ENCODE data around the gene GPC2.
A peak's percentile ranks its signal among the peaks of the same experiment; 100 is the strongest.

Gene GPC2

GRCh38 chr7:100166970-100167911, 9.9 kb downstream of the GPC2 start:
- Histone ChIP-seq H3K27me3 (ENCODE audit: control insufficient read depth, insufficient read depth, low read length) (no peaks in the 10 kb centered on the region), H3K4me2 (ENCODE audit: low read length) (peak overlapping the region; percentile 78), H3K4me3 (ENCODE audit: low read length) (peak overlapping the region; percentile 65), H3K4me1 (ENCODE audit: control insufficient read depth, insufficient read depth, low read length) (peaks cover 18% of the 10 kb centered on the region), H3K36me3 (ENCODE audit: insufficient read depth, low read length) (no peaks in the 10 kb centered on the region), H3K9me3 (replicated peaks; ENCODE audit: low read length) (no peaks in the 10 kb centered on the region), H3K9ac (ENCODE audit: low read depth, low read length) (peak overlapping the region; percentile 70)

- Histone ChIP-seq H3K4me1 (ENCODE audit: control insufficient read depth, insufficient read depth, low read length) (peaks cover 18% of the 10 kb centered on the region), H3K27me3 (ENCODE audit: control insufficient read depth, insufficient read depth, low read length) (no peaks in the 10 kb centered on the region), H3K4me2 (ENCODE audit: low read length) (no peak overlapping the region), H3K9ac (ENCODE audit: low read depth, low read length) (no peak overlapping the region), H3K9me3 (replicated peaks; ENCODE audit: low read length) (no peaks in the 10 kb centered on the region), H3K36me3 (ENCODE audit: insufficient read depth, low read length) (no peaks in the 10 kb centered on the region), H3K4me3 (ENCODE audit: low read length) (no peak overlapping the region)
These were observed 10.8 kb downstream of the GPC2 start for GRCh38 chr7:100166317-100166940.

GRCh38 chr7:100163871-100164270, 13.3 kb downstream of the GPC2 start:
- no peak overlapping the region for H3K4me3 ChIP-seq (ENCODE audit: low read length)
- H3K4me1 ChIP-seq (ENCODE audit: control insufficient read depth, insufficient read depth, low read length) = peaks cover 18% of the 10 kb centered on the region
- no peaks in the 10 kb centered on the region for H3K27me3 ChIP-seq (ENCODE audit: control insufficient read depth, insufficient read depth, low read length)
- H3K4me2 ChIP-seq (ENCODE audit: low read length) = no peak overlapping the region
- H3K9me3 ChIP-seq (replicated peaks; ENCODE audit: low read length) = no peaks in the 10 kb centered on the region
- no peak overlapping the region for H3K9ac ChIP-seq (ENCODE audit: low read depth, low read length)
- no peaks in the 10 kb centered on the region for H3K36me3 ChIP-seq (ENCODE audit: insufficient read depth, low read length)

GRCh38 chr7:100163006-100163531, 14.1 kb downstream of the GPC2 start:
- peaks cover 12% of the 10 kb centered on the region for H3K4me1 ChIP-seq (ENCODE audit: control insufficient read depth, insufficient read depth, low read length)
- no peaks in the 10 kb centered on the region for H3K36me3 ChIP-seq (ENCODE audit: insufficient read depth, low read length)
- H3K4me2 ChIP-seq (ENCODE audit: low read length) = no peak overlapping the region
- H3K27me3 ChIP-seq (ENCODE audit: control insufficient read depth, insufficient read depth, low read length) = no peaks in the 10 kb centered on the region
- H3K9me3 ChIP-seq (replicated peaks; ENCODE audit: low read length) = no peaks in the 10 kb centered on the region
- H3K4me3 ChIP-seq (ENCODE audit: low read length) = no peak overlapping the region
- H3K9ac ChIP-seq (ENCODE audit: low read depth, low read length) = no peak overlapping the region

GRCh38 chr7:100160067-100160466, 17.1 kb downstream of the GPC2 start:
- Histone ChIP-seq H3K4me1 (ENCODE audit: control insufficient read depth, insufficient read depth, low read length) (peaks cover 17% of the 10 kb centered on the region), H3K9me3 (replicated peaks; ENCODE audit: low read length) (no peaks in the 10 kb centered on the region), H3K4me3 (ENCODE audit: low read length) (no peak overlapping the region), H3K4me2 (ENCODE audit: low read length) (no peak overlapping the region), H3K9ac (ENCODE audit: low read depth, low read length) (no peak overlapping the region), H3K27me3 (ENCODE audit: control insufficient read depth, insufficient read depth, low read length) (no peaks in the 10 kb centered on the region), H3K36me3 (ENCODE audit: insufficient read depth, low read length) (peaks cover 20% of the 10 kb centered on the region)

- peak overlapping the region; percentile 92 for H3K4me2 ChIP-seq (ENCODE audit: low read length)
- peaks cover 28% of the 10 kb centered on the region for H3K36me3 ChIP-seq (ENCODE audit: insufficient read depth, low read length)
- H3K9ac ChIP-seq (ENCODE audit: low read depth, low read length) = peak overlapping the region; percentile 95
- peaks cover 17% of the 10 kb centered on the region for H3K4me1 ChIP-seq (ENCODE audit: control insufficient read depth, insufficient read depth, low read length)
- H3K27me3 ChIP-seq (ENCODE audit: control insufficient read depth, insufficient read depth, low read length) = no peaks in the 10 kb centered on the region
- H3K4me3 ChIP-seq (ENCODE audit: low read length) = peak overlapping the region; percentile 99
- H3K9me3 ChIP-seq (replicated peaks; ENCODE audit: low read length) = no peaks in the 10 kb centered on the region
These were observed 18.0 kb downstream of the GPC2 start for GRCh38 chr7:100159099-100159623.

GRCh38 chr7:100158229-100159098, 18.7 kb downstream of the GPC2 start, which contains the start of gene TRAPPC14:
Gene TRAPPC14, minus strand, starts transcription at chr7:100158723. Its CDS starts 224 bp downstream, at chr7:100158499.
- Histone ChIP-seq H3K4me1 (ENCODE audit: control insufficient read depth, insufficient read depth, low read length) (peaks cover 17% of the 10 kb centered on the region), H3K4me2 (ENCODE audit: low read length) (peak within 1 kb of the TSS; percentile 92), H3K36me3 (ENCODE audit: insufficient read depth, low read length) (peaks cover 35% of the 10 kb centered on the region), H3K4me3 (ENCODE audit: low read length) (peak within 1 kb of the TSS; percentile 99), H3K9ac (ENCODE audit: low read depth, low read length) (peak within 1 kb of the TSS; percentile 95), H3K27me3 (ENCODE audit: control insufficient read depth, insufficient read depth, low read length) (no peaks in the 10 kb centered on the region), H3K9me3 (replicated peaks; ENCODE audit: low read length) (no peaks in the 10 kb centered on the region)

- H3K36me3 ChIP-seq (ENCODE audit: insufficient read depth, low read length) = peaks cover 40% of the 10 kb centered on the region
- H3K4me1 ChIP-seq (ENCODE audit: control insufficient read depth, insufficient read depth, low read length) = peaks cover 17% of the 10 kb centered on the region
- no peaks in the 10 kb centered on the region for H3K9me3 ChIP-seq (replicated peaks; ENCODE audit: low read length)
- H3K9ac ChIP-seq (ENCODE audit: low read depth, low read length) = peak overlapping the region; percentile 95
- no peaks in the 10 kb centered on the region for H3K27me3 ChIP-seq (ENCODE audit: control insufficient read depth, insufficient read depth, low read length)
- H3K4me3 ChIP-seq (ENCODE audit: low read length) = peak overlapping the region; percentile 99
- H3K4me2 ChIP-seq (ENCODE audit: low read length) = peak overlapping the region; percentile 92
These were observed 19.6 kb downstream of the GPC2 start for GRCh38 chr7:100157334-100158228.

- Histone ChIP-seq H3K9ac (ENCODE audit: low read depth, low read length) (peak overlapping the region; percentile 95), H3K36me3 (ENCODE audit: insufficient read depth, low read length) (peaks cover 40% of the 10 kb centered on the region), H3K4me2 (ENCODE audit: low read length) (peak overlapping the region; percentile 92), H3K27me3 (ENCODE audit: control insufficient read depth, insufficient read depth, low read length) (no peaks in the 10 kb centered on the region), H3K9me3 (replicated peaks; ENCODE audit: low read length) (no peaks in the 10 kb centered on the region), H3K4me3 (ENCODE audit: low read length) (peak overlapping the region; percentile 99), H3K4me1 (ENCODE audit: control insufficient read depth, insufficient read depth, low read length) (peaks cover 17% of the 10 kb centered on the region)
These were observed 20.2 kb downstream of the GPC2 start for GRCh38 chr7:100157069-100157333.

GRCh38 chr7:100156331-100157068, 20.7 kb downstream of the GPC2 start:
- H3K9me3 ChIP-seq (replicated peaks; ENCODE audit: low read length) = no peaks in the 10 kb centered on the region
- H3K4me3 ChIP-seq (ENCODE audit: low read length) = no peak overlapping the region
- H3K36me3 ChIP-seq (ENCODE audit: insufficient read depth, low read length) = peaks cover 40% of the 10 kb centered on the region
- H3K4me2 ChIP-seq (ENCODE audit: low read length) = peak overlapping the region; percentile 92
- no peak overlapping the region for H3K9ac ChIP-seq (ENCODE audit: low read depth, low read length)
- peaks cover 17% of the 10 kb centered on the region for H3K4me1 ChIP-seq (ENCODE audit: control insufficient read depth, insufficient read depth, low read length)
- no peaks in the 10 kb centered on the region for H3K27me3 ChIP-seq (ENCODE audit: control insufficient read depth, insufficient read depth, low read length)
